ENCODE results near the gene KRTAP2-3. TPM values are rescaled to one million over a fixed set of nuclear protein-coding genes. Genes with fewer than 3 reads are reported as not detected.

The KRTAP2-3 gene
- total RNA-seq, 1 experiment from 2014 or later, result not detected

DNA sequence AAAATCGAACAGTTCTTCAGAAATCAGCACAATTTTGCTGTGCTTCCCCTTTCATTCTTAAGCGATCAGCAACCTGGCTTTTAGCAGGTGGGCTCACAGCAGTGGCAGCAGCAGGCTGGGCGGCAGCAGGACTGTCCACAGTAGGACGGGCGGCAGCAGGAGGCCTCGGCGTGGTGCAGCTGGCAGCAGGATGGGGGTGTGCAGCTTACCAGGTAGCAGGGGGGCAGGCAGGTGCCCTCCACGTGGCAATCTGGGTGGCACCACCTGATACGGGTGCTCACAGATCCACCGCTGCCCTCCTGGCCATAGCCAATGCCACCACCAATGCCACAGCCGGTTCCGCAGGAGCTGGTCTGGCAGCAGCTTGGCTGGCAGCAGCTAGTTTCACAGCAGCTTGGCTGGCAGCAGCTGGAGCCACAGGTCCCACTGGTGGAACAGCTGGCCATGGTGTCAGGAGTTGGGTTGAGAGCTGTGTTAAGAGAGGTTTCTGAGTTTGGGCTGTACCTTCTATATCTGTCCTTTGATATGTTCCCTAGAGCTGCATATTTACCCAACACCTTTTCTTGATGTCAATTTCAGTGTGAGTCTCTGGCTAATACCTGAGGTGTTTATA lies 30.2 kb downstream of the KRTAP2-3 start, which contains the start of gene KRTAP1-4:
TSS of gene KRTAP1-4 (minus strand) at position 563 of the 613 bp plus-strand sequence. CDS start at position 446, 117 bp downstream.
- no peak for DNase-seq (ENCODE audit: low read depth)

DNA sequence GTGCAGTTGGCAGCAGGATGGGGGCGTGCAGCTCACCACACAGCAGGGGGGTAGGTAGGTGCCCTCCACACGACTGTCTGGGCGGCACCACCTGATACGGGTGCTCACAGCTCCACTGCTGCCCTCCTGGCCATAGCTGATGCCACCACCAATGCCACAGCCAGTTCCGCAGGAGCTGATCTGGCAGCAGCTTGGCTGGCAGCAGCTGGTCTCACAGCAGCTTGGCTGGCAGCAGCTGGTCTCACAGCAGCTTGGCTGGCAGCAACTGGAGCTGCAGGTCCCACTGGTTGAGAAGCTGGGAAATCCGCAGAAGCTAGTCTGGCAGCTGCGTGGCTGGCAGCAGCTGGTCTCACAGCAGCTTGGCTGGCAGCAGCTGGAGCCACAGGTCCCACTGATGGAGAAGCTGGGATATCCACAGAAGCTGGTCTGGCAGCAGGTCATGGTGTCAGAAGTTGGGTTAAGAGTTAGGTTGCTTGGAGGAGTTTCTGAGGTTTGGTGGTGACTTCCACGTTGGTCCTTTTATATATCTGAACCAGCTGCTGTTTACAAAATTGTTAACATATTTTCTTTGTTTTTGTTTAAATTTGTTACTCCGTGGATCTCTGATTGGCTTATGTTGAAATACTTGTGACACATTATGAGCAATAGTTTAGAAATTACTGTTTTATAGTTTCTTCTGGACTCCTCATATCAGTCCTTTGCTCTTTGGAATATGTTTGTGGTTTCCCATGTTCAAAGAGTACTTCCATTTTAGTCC lies 33.0 kb downstream of the KRTAP2-3 start, which contains the start of gene KRTAP1-5:
TSS of gene KRTAP1-5 (minus strand) at position 494 of the 757 bp plus-strand sequence. CDS start at position 441, 53 bp downstream.
- DNase-seq (ENCODE audit: low read depth), result no peak

DNA sequence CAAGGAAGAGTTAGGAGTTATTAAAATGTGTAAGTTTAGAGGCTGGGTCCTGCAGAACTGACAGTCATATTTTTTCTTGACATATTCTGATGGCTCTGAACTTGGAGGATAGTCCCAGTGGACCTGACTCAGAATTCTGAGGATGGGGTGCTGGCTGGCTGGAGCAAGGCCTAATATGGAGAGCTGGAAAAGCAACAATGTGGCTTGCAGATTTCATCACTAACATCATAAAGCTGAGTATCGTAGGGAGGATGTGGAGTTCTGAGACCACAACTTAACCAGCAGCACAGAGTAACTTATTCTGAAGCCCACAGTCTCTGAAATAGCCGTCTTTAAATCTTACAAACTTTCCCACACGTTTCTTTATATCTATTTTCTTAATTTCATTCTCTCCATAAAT lies 35.2 kb downstream of the KRTAP2-3 start:
- DNase-seq (ENCODE audit: low read depth), result no peak

DNA sequence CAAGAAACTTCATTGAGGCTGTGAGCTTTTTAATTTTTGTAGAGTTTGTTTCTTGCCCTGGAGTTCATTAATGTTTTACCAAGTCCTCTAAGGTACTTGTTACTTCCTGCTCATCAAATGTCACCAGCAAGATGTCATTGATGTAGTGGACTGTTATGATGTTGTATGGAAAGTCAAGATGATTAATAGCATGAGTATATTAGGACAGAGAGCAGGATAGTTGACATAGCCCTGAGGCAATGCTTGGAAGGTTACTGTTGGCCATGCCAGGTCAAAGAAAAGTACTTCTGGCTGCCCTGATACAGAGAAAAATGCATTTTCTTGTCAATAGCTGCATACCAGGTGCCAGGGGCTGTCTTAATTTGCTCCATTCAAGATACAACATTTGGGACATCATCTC lies 39.6 kb downstream of the KRTAP2-3 start:
- no peak for DNase-seq (ENCODE audit: low read depth)

DNA sequence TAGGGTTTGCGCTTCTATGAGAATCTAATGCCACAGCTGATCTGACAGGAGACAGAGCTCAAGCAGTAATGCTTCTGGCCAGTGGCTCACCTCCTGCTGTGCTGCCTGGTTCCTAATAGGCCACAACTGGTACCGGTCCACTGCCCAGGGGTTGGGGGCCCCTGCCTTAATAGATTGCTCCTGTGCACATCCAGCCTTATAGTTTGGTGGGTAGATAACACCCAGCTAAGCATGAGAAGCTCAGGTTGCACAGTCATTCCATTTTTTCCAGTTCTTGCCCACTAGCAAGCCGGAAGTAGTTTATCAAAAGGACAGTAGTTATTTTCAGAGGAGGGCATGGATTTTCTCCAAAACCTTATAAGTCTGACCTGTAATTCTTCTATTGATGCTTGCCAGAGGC lies 40.5 kb downstream of the KRTAP2-3 start:
- DNase-seq (ENCODE audit: low read depth), result no peak

DNA sequence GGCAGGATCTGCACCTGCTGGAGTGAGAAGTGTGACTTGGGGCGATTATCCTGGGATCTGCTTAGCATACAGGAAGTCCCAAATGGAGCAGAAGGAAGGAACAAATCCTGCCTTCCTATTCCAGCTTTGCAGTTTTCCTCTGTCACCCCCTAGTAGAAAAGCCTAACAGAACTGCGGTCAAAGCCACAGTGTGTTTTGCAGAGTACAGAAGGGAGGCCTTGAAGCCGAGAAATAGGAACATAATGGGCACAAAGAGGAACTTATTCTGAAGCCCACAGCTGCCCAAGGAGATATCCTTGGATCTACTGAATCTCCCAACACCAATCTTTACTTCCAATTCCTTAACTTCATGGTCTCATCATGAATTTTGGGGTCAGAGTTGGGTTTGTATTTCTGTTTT lies 41.4 kb downstream of the KRTAP2-3 start:
- DNase-seq (ENCODE audit: low read depth), result no peak

DNA sequence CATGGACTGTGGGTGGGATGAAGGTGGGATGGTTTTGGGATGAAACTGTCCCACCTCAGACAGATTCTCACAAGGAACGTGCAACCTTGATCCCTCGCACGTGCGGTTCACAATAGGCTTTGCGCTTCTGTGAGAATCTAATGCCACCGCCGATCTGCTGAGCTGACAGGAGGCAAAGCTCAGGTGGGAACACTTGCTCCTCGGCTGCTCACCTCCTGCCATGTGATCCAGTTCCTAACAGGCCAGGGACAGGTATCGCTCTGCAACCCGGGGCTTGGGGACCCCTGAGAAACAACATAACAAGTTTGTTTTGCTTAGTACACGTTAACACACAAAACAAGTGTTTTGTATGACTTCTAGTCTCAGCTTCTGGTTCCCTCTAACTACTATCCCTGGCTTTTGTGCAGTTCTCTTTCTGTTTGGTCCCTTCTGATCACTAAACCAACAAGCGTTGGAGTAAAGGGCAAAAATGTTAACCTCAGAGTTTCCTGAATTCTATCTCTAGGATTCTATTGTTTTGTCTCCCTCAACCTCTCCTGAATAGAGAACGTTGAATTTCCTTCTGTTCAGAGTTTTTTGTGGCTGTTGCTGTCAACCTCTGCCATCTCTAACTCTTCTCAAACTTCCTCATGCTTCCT lies 43.2 kb downstream of the KRTAP2-3 start:
- no peak for DNase-seq (ENCODE audit: low read depth)

DNA sequence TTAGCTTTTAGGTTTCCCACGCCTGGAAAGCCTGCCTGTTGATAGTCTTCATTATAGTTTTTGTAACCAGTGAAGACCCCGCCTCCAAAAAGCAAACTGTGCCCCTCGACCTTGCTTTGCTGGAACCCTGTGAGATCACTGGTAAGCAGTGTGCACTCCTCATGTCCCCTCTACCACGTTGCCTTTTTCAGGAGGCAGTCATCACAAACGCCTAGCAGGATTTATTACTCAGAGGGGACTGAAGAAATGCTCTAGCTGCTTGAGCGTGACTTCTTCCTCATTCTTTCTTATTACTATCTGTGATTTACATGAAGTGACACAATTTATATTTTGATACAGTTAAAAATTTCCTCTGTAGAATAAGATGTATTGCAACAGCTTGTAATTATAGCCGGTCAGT lies 44.5 kb downstream of the KRTAP2-3 start:
- no peak for DNase-seq (ENCODE audit: low read depth)

DNA sequence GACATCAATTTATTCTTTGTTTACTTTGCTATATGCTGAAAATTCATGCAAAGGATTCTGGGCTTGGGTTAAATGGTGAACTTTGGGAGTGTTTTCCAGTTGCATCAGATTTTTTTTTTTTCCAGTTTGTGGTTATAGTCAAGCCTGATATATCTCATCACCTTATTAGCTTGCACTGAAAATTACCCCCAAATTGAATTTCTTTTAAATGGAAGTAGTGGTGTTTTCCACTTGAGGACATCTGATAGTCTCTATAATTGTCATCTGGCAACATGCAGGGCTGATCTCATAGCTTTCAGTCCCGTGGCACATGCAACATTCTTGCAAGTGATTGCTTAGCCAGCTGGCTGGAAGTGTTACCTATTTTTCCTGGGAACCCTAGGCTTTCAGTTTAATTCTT lies 46.3 kb downstream of the KRTAP2-3 start:
- no peak for DNase-seq (ENCODE audit: low read depth)

DNA sequence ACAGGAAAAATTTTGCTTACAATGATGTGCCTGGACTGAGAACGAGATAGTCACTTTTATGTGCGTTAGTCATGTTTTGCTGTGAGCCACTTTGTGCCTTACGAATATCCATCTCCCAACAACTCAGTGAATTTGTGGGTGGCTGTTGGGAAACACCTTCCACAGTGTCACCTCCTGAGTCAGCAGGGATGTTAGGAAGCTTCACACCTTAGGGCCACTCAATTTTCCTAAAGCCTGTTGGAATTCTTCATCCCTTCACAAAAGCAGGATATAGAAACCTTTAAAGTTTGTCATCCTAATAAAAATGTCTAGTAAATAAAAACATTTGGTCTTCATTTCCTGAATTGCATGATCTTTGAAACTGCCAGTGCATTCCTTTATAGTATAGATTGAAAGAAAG lies 46.7 kb downstream of the KRTAP2-3 start:
- no peak for DNase-seq (ENCODE audit: low read depth)

DNA sequence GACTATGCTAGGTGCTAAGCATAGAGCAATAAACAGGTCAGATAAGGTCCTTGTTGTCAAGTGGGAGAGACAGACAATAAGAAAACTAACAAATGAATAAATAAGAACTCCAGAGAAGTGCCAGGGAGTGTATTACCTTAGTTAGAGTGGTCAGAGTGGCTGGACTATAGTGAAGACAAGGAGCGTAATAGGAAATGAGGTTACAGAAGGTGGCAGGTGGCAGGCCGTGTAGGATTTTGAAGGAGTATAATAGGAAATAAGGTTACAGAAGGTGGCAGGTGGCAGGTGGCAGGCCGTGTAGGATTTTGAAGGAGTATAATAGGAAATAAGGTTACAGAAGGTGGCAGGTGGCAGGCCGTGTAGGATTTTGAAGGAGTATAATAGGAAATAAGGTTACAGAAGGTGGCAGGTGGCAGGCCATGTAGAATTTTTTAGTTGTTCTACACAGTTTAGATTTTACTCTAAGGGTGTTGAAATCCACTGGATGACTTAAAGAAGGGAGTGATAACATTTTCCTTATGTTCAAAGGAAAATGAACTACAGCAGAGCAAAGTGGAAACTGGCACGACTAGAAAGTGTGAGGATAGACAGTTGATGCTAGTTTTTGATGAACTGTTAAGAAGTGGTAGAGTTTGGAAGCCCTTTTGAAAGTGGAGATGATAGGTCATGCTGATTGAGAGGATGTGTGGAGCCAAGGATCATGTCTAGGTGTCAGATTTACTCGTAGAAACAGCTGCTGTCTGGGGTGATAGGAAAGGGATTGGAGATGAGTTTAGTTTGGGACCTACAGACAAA lies 47.4 kb downstream of the KRTAP2-3 start:
- DNase-seq (ENCODE audit: low read depth), result no peak

DNA sequence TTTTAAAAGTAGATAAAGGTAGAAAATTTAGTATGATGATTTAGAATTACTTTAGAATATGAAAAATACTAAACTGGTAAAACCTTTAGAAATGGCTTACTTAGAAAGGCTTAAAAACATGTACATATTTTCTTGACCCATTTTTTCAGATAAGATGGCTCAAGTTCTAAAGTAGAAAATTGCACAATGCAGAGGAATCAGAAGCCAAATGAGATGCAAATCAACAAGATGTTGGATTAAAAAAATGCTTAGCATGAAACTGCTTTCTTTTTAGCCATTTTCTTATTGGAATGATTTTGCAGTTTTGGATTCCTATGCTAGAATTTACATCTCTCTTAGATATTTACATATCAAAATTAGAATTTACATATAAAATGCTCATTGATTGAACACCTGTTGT lies 49.5 kb downstream of the KRTAP2-3 start:
- no peak for DNase-seq (ENCODE audit: low read depth)

DNA sequence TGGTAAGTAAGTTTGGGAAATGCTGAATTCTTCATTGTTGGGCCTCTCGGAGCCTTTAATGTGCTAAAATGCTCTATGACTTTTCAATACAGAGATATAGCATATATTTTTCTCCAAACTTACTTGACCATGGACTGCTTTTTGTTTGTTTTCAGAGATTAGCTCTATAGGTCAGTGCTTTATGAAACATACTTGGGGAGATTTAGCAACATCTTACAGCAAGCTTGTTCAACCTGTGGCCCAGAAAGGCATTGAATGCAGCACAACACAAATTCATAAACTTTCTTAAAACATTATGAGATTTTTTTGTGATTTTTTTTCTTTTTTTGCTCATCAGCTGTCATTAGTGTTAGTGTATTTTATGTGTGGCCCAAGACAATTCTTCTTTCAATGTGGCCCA lies 50.0 kb downstream of the KRTAP2-3 start:
- DNase-seq (ENCODE audit: low read depth), result no peak

DNA sequence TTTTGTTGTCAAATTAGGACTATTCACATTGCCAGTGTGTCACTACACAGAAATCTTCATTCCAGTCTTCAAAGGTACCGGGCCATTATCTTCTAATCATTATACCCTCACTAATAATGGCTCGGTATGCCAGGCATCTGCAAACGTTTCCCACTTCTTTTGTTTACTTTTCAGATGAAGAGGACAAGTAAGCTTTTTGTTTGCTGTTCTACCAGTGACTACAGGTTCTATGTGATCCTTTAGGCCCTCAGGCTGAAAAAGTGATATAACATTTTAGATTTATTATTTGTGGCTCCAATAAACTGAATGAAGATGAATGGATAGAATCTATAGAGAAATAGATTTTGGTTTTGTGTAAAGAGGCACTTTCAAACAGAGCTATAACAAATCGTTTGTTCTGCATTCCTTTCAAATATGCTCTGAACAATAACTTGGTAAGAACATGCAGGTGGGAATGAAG lies 50.6 kb downstream of the KRTAP2-3 start:
- DNase-seq (ENCODE audit: low read depth), result no peak

Other genes starting within 250 kb of the KRTAP2-3 start
- gene KRT10, start 237.5 kb downstream of the KRTAP2-3 start, total RNA-seq (2014; rRNA removed; shearing (Covaris generic)), result 54.7 and 56.8 TPM in 2 replicates
- not detected in 2 replicates for gene KRT12, start 192.9 kb downstream of the KRTAP2-3 start, total RNA-seq (2014; rRNA removed; shearing (Covaris generic))
- not detected in 2 replicates for gene KRT20, start 174.9 kb downstream of the KRTAP2-3 start, total RNA-seq (2014; rRNA removed; shearing (Covaris generic))
- gene KRT23, start 122.5 kb downstream of the KRTAP2-3 start, total RNA-seq (2014; rRNA removed; shearing (Covaris generic)), result not detected in 2 replicates
- gene KRT39, start 93.2 kb downstream of the KRTAP2-3 start, total RNA-seq (2014; rRNA removed; shearing (Covaris generic)), result not detected in 2 replicates
- gene KRT40, start 75.8 kb downstream of the KRTAP2-3 start, total RNA-seq (2014; rRNA removed; shearing (Covaris generic)), result not detected in 2 replicates
- gene KRTAP3-3, start 66.0 kb downstream of the KRTAP2-3 start, total RNA-seq (2014; rRNA removed; shearing (Covaris generic)), result not detected in 2 replicates
- not detected in 2 replicates for gene KRTAP3-2, start 60.2 kb downstream of the KRTAP2-3 start, total RNA-seq (2014; rRNA removed; shearing (Covaris generic))
- not detected in 2 replicates for gene KRTAP3-1, start 51.0 kb downstream of the KRTAP2-3 start, total RNA-seq (2014; rRNA removed; shearing (Covaris generic))
- gene KRTAP1-5, start 32.9 kb downstream of the KRTAP2-3 start, total RNA-seq (2014; rRNA removed; shearing (Covaris generic)), result not detected in 2 replicates
- not detected in 2 replicates for gene KRTAP1-4, start 29.9 kb downstream of the KRTAP2-3 start, total RNA-seq (2014; rRNA removed; shearing (Covaris generic))
- gene KRTAP1-3, start 25.2 kb downstream of the KRTAP2-3 start, total RNA-seq (2014; rRNA removed; shearing (Covaris generic)), result not detected in 2 replicates
- 1.5 TPM in 1 of 2 replicates, not detected in the other for gene KRTAP1-1, start 18.7 kb downstream of the KRTAP2-3 start, total RNA-seq (2014; rRNA removed; shearing (Covaris generic))
- gene KRTAP2-1, start 12.8 kb downstream of the KRTAP2-3 start, total RNA-seq (2014; rRNA removed; shearing (Covaris generic)), result not detected in 2 replicates
- not detected in 2 replicates for gene KRTAP2-2, start 4.9 kb downstream of the KRTAP2-3 start, total RNA-seq (2014; rRNA removed; shearing (Covaris generic))
- not detected in 2 replicates for gene KRTAP2-4, start 5.8 kb upstream of the KRTAP2-3 start, total RNA-seq (2014; rRNA removed; shearing (Covaris generic))
- not detected in 2 replicates for gene KRTAP4-7, start 24.0 kb upstream of the KRTAP2-3 start, total RNA-seq (2014; rRNA removed; shearing (Covaris generic))
- not detected in 2 replicates for gene KRTAP4-8, start 38.0 kb upstream of the KRTAP2-3 start, total RNA-seq (2014; rRNA removed; shearing (Covaris generic))
- gene KRTAP4-16, start 42.1 kb upstream of the KRTAP2-3 start, total RNA-seq (2014; rRNA removed; shearing (Covaris generic)), result not detected in 2 replicates
- not detected in 2 replicates for gene KRTAP4-9, start 45.3 kb upstream of the KRTAP2-3 start, total RNA-seq (2014; rRNA removed; shearing (Covaris generic))
- gene KRTAP4-11, start 58.3 kb upstream of the KRTAP2-3 start, total RNA-seq (2014; rRNA removed; shearing (Covaris generic)), result not detected in 2 replicates
- gene KRTAP4-12, start 64.1 kb upstream of the KRTAP2-3 start, total RNA-seq (2014; rRNA removed; shearing (Covaris generic)), result not detected in 2 replicates
- gene KRTAP4-6, start 80.4 kb upstream of the KRTAP2-3 start, total RNA-seq (2014; rRNA removed; shearing (Covaris generic)), result not detected in 2 replicates
- gene KRTAP4-5, start 89.7 kb upstream of the KRTAP2-3 start, total RNA-seq (2014; rRNA removed; shearing (Covaris generic)), result not detected in 2 replicates
- not detected in 2 replicates for gene KRTAP4-4, start 100.6 kb upstream of the KRTAP2-3 start, total RNA-seq (2014; rRNA removed; shearing (Covaris generic))
- gene KRTAP4-3, start 108.1 kb upstream of the KRTAP2-3 start, total RNA-seq (2014; rRNA removed; shearing (Covaris generic)), result not detected in 2 replicates
- not detected in 2 replicates for gene KRTAP4-2, start 118.1 kb upstream of the KRTAP2-3 start, total RNA-seq (2014; rRNA removed; shearing (Covaris generic))
- not detected in 2 replicates for gene KRTAP4-1, start 124.8 kb upstream of the KRTAP2-3 start, total RNA-seq (2014; rRNA removed; shearing (Covaris generic))
- not detected in 2 replicates for gene KRTAP9-1, start 129.8 kb upstream of the KRTAP2-3 start, total RNA-seq (2014; rRNA removed; shearing (Covaris generic))
- not detected in 2 replicates for gene KRTAP9-2, start 166.5 kb upstream of the KRTAP2-3 start, total RNA-seq (2014; rRNA removed; shearing (Covaris generic))
- gene KRTAP9-3, start 172.3 kb upstream of the KRTAP2-3 start, total RNA-seq (2014; rRNA removed; shearing (Covaris generic)), result not detected in 2 replicates
- not detected in 2 replicates for gene KRTAP9-8, start 177.9 kb upstream of the KRTAP2-3 start, total RNA-seq (2014; rRNA removed; shearing (Covaris generic))
- gene KRTAP9-4, start 189.6 kb upstream of the KRTAP2-3 start, total RNA-seq (2014; rRNA removed; shearing (Covaris generic)), result not detected in 2 replicates
- not detected in 2 replicates for gene KRTAP9-9, start 195.3 kb upstream of the KRTAP2-3 start, total RNA-seq (2014; rRNA removed; shearing (Covaris generic))
- gene KRTAP9-6, start 205.3 kb upstream of the KRTAP2-3 start, total RNA-seq (2014; rRNA removed; shearing (Covaris generic)), result not detected in 2 replicates
- gene KRTAP9-7, start 215.6 kb upstream of the KRTAP2-3 start, total RNA-seq (2014; rRNA removed; shearing (Covaris generic)), result not detected in 2 replicates
- not detected in 2 replicates for gene KRTAP29-1, start 242.7 kb upstream of the KRTAP2-3 start, total RNA-seq (2014; rRNA removed; shearing (Covaris generic))
- not detected in 2 replicates for gene KRTAP16-1, start 249.2 kb upstream of the KRTAP2-3 start, total RNA-seq (2014; rRNA removed; shearing (Covaris generic))